Fibroblast of peridontal ligament (primary cell): ENCODE data around the gene TIMM10B.
A peak's percentile ranks its signal among the peaks of the same experiment; 100 is the strongest.

Experiments
- DNase-seq: peaks from one replicate; pipeline ENCODE4 v3.0.0-alpha.2; 2010; ENCODE audit errors: extremely low read depth

Gene TIMM10B

GRCh38 chr11:6472934-6473333 lies 8.4 kb upstream of the TIMM10B start:
- no peak for DNase-seq

- peak; percentile 74 for DNase-seq
Observed at GRCh38 chr11:6473451-6474412, 7.6 kb upstream of the TIMM10B start, which contains the start of gene TRIM3. TSS of gene TRIM3 (minus strand) at chr11:6473941. CDS start at chr11:6465695, 8,246 bp downstream.

DNA sequence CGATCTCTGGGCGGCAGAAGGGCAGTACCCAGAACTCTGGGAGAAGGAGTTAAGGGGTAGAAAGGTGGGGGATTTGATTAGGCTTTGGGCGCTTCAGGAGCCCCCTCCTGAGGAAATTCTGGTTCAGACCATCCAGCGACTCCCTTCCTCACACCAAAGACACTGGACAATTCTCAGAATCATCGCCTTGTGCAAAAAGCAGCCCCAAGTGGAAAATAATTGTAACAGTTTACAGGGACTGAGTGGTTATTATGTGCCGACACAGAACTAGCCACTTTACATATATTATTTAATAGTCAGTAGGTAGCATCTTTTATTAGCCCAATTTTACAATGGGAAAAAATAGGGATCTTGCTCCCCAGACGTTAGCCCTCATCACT lies 6.9 kb upstream of the TIMM10B start:
- DNase-seq = no peak

GRCh38 chr11:6474806-6475500 lies 6.3 kb upstream of the TIMM10B start:
- no peak for DNase-seq

DNA sequence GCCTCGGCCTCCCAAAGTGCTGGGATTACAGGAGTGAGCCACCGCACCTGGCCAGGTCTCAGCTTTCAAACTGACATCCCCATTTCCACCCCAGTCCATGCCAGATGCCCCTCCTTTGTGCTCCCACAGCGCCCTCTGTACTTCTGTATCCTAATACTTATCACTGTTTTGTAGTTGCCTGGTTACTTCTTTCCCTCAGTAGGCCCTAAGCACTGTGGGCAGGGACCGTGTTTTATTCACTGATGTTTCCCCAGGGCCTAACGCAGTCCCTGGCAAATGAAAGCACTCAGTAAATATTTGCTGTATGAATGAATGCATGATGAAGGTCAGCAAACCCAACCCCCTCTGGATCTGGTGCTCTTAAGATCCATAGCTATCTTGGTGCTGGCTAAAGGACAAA lies 5.4 kb upstream of the TIMM10B start:
- no peak for DNase-seq

GRCh38 chr11:6476571-6476970 lies 4.7 kb upstream of the TIMM10B start:
- DNase-seq = no peak

GRCh38 chr11:6480299-6480914 lies 894 bp upstream of the TIMM10B start:
- DNase-seq = peak; percentile 25

GRCh38 chr11:6481924-6482275 lies 599 bp downstream of the TIMM10B start:
- DNase-seq = peak; percentile 9

- DNase-seq = no peak
Observed at GRCh38 chr11:6482441-6482840, 1.1 kb downstream of the TIMM10B start.

DNA sequence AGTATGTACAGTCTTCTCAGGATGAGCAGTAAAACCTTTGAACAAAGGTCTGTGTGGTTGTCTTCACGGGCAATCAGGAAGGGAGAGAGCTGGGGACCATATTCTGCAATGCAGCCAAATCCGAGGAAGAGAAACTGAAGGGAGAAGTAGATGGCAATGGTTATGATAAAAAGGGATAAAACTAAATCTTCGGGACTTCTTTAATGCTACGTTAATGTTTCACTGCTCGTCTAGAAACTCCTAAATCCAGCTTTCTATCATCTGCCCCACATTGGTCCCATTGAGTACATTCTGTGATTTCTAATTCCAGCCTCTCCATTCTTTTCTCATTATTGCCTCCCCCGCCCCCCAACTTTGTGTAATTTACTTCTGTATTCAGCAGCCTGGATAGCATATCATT lies 1.7 kb downstream of the TIMM10B start:
- no peak for DNase-seq

- no peak for DNase-seq
Observed at GRCh38 chr11:6485661-6486060, 4.4 kb downstream of the TIMM10B start.

DNA sequence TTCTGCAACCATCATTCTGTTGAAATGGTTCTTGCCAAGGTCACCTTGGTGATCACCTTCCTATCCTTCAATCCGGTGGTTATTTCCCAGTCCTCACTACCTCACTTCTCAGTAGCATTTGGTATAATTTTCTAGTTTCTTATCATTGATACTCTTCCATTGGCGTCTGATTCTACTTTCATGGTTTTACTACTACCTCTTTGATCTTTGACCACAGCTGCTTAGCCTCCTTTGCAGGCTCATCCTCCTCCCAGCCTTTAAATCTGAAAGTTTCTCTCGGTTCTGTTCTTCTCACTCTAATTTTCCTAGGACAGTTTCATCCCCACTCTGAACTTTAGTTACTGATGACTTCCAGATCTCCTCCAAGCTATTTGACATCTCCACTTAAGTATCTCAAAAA lies 5.0 kb downstream of the TIMM10B start:
- no peak for DNase-seq

GRCh38 chr11:6486938-6487337 lies 5.6 kb downstream of the TIMM10B start:
- no peak for DNase-seq

DNA sequence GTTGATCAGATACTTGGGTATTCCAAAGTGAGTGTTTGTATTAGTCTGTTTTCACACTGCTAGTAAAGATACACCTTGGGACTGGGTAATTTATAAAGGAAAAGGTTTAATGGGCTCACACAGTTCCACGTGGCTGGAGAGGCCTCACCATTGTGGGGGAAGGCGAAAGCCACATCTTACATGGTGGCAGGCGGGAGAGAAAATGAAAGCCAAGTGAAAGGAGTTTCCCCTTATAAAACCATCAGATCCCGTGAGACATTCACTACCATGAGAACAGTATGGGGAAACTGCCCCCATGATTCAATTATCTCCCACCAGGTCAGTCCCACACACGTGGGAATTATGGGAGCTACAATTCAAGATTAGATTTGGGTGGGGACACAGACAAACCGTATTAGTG lies 7.0 kb downstream of the TIMM10B start:
- no peak for DNase-seq

- no peak for DNase-seq
Observed at GRCh38 chr11:6488821-6489220, 7.5 kb downstream of the TIMM10B start.

GRCh38 chr11:6489306-6489705 lies 8.0 kb downstream of the TIMM10B start:
- DNase-seq = no peak

DNA sequence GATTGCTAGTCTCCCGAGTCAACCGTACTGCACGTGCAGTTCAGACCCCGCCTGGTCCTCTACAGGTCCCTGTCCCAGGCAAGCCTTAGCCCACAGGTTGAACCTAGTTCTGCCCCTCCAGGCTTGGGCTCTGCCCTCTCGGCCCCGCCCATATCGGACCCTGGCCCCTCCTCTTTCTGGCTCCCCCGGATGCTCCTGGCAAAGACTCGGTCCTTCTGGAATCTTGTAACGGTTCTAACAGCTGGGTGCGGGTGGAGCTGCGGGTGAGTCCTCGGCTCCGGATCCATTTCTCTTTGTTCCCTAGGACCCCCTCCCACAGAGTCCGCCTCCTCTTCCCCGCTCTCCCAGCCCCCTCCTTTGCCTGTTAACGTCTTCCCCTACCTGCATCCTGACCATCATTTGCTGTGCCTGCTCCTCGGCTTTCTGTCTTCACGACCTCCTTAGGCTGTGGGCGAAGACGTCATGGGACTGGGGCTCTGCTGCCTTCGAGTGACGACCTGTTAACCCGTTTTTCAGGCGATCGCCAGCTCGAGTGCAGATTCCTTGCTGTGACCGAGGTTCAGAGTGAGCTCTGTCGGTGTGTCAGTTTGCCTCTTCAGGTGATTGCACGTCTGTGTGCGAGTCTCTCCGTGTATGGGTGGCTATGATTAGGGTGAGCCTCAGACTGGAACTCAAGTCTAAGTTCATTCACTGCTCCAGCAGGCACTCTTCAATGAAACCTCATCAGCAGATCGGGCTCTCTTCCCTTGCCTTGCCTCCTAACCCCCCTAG lies 16.0 kb downstream of the TIMM10B start, which contains the start of gene DNHD1:
DNHD1 (plus strand) TSS at position 212 of the 771 bp plus-strand sequence. CDS start 936 bp downstream, outside the sequence.
- DNase-seq = no peak

GRCh38 chr11:6498121-6498520 lies 16.8 kb downstream of the TIMM10B start:
- peak; percentile 75 for DNase-seq

DNA sequence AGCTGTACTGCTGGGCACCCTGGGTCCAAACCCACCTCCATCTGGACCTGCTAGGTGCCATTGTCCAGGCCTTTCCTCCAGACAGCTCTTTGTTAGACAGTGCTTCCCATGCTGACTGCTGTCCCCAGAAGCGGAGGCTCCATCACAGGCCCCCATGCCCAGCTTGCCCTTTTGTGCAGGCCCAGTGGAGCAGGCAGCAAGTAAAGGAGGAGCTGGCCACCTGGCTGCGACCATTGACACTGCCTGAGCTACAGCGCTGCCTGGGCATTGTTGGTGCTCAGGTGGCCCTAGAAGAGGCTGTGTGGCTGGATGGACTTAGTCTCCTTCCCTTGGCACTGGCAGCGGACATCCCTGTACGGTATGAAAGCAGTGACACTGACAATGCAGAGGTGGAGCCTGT lies 17.2 kb downstream of the TIMM10B start:
- no peak for DNase-seq

GRCh38 chr11:6502382-6502781 lies 21.1 kb downstream of the TIMM10B start:
- no peak for DNase-seq

- DNase-seq = no peak
Observed at GRCh38 chr11:6504166-6504565, 22.9 kb downstream of the TIMM10B start.
